Muscle of arm (tissue), 12 donors: ENCODE measurements around the gene TYRP1. TPM values are rescaled to one million over a fixed set of nuclear protein-coding genes. Genes with fewer than 3 reads are reported as not detected.

Experiments
- DNase-seq: peaks from one replicate; pipeline ENCODE4 v3.0.0-alpha.2; 2013
- polyA plus RNA-seq, 12 donors: library from polyadenylated mRNA; unstranded; fragments of 120-200 nt; gene quantifications; one replicate each; pipeline ENCODE4 v1.2.1, GENCODE V29; 2013; ENCODE audit not compliant: insufficient read length in 12 of 12

Gene TYRP1
- polyA plus RNA-seq, 12 donors = 0.19 to 70.1 (median 0.81) TPM; not detected in 2

DNA sequence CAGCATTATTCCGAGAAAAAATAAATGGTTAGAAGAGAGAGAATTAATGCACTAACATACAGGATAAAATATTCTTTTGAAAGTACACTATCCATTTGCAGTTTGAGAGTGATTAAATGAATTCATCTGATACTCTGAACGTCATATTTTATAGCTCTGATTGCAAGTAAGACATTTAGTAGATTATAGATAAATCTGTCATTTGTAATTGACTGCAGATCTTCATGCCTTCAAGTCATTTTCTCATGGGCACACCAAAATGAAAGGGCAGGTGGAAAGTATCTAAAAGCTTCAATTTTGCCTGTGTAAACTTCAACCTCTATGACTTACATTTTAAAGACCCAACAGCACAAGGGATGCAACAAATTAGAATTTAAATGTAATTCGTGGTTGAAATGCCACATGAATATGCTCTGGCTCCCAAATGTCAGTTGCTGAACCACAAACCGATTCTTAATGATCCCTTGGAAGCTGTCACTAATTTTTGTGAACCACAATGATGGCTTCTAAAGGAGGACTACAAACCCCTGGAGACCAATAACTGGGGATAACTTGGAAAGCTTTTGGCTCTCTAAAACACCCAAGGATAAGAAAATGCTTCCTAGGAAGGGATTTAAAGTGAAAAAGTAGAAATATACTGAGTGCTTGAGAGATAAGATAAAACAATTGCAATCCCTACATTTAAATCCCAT, 3.9 kb downstream of the TYRP1 start:
- DNase-seq = no peak

- DNase-seq = no peak
Observed at GRCh38 chr9:12697719-12698118, 4.5 kb downstream of the TYRP1 start.

DNA sequence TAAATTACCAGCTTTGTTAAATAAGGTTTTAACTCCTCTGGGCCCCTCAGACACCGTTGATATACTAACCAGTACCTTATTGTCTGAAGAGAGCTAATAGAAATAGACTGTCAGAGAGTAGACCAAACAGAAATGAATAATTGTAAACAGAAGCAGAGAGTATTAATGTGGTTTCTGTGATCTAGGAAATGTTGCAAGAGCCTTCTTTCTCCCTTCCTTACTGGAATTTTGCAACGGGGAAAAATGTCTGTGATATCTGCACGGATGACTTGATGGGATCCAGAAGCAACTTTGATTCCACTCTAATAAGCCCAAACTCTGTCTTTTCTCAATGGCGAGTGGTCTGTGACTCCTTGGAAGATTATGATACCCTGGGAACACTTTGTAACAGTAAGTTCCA, 5.1 kb downstream of the TYRP1 start:
- DNase-seq = no peak

DNA sequence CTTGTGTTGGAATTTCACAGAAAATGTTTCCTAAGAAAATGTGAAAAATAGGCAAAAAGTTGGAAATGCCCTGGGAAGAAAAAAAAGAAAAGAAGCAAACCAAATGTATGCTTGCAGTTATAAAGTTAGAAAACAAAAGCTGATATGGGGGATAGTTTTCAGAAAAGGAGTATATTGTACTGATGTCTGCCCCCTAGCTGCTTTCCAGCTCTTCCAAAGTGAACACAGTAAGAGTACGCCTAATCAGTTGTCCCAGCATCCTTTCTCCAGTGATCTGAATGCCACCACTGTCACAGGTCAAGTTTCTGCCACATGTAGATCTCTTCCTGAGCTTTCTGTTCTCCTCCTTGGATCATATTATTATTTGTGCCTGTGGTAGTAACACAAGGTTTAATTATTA, 5.8 kb downstream of the TYRP1 start:
- no peak for DNase-seq

- DNase-seq = no peak
Observed at GRCh38 chr9:12699529-12699928, 6.3 kb downstream of the TYRP1 start.

DNA sequence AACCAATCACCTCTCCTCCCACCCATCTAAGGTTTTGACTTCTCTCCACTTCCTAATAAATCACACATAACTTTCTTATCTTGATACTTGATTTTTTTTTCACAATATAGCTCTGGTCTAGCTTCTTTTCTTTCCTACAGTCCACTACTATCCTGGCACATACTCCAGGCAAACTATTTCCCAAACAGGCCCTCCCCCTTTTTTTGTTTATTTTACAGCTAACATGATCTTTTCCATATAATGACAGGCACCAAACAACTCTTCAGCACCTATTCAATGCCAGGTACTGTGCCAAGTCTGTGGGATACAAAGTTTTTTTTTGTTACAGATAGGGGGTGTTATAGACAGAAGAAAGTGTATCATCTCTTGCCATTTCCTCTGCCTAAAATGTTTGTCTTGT, 7.9 kb downstream of the TYRP1 start:
- no peak for DNase-seq

GRCh38 chr9:12702160-12702758, 9.1 kb downstream of the TYRP1 start:
- DNase-seq = peak; percentile 70

- DNase-seq = no peak
Observed at GRCh38 chr9:12703996-12704395, 10.8 kb downstream of the TYRP1 start.

- DNase-seq = no peak
Observed at GRCh38 chr9:12705738-12706391, 12.7 kb downstream of the TYRP1 start.

DNA sequence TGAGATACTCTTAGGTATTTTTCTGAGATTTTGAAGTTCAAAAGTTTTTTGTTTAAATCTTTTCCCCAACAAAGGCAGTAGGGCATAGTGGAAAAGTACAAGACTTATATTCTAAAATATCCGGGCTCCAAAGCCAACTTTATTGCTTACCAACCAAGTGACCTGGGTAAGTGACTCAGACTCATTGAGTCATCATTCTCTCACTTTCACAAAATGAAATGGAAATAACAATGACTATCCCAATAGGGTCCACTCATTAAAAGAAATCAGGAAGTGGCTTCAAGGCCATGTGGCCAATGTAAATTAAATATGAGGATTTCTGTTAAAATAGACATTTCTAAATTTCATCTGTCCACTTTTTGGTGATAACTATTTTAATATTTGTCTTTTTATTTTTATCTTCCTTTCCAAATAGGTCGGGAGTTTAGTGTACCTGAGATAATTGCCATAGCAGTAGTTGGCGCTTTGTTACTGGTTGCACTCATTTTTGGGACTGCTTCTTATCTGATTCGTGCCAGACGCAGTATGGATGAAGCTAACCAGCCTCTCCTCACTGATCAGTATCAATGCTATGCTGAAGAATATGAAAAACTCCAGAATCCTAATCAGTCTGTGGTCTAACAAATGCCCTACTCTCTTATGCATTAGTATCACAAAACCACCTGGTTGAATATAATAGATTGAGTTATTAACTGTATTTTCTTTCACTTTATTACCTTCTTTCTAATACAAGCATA, 15.5 kb downstream of the TYRP1 start:
- DNase-seq = no peak

DNA sequence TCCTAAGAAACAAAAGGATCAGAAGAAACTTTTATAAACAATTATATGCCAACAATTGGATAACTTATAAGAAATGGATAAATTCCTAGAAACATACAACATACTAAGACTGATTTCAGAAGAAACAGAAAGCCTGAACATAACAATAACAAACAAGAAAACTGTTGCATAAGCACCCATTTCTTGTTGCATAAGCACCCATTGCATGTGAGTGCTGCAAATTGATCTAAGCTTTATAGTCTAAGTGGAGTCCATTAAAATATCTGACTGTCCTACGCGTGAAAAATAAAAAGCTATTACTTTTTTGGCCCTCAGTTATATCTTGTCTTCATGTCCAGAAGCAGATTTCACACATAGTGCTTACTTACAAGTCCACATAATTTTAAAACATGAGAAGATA, 19.3 kb downstream of the TYRP1 start:
- DNase-seq = no peak

GRCh38 chr9:12715268-12715667, 22.1 kb downstream of the TYRP1 start:
- no peak for DNase-seq

GRCh38 chr9:12716823-12717600, 23.8 kb downstream of the TYRP1 start:
- no peak for DNase-seq

- DNase-seq = no peak
Observed at GRCh38 chr9:12717907-12718306, 24.7 kb downstream of the TYRP1 start.

- no peak for DNase-seq
Observed at GRCh38 chr9:12718482-12719026, 25.4 kb downstream of the TYRP1 start.

- DNase-seq = no peak
Observed at GRCh38 chr9:12719431-12719830, 26.2 kb downstream of the TYRP1 start.

DNA sequence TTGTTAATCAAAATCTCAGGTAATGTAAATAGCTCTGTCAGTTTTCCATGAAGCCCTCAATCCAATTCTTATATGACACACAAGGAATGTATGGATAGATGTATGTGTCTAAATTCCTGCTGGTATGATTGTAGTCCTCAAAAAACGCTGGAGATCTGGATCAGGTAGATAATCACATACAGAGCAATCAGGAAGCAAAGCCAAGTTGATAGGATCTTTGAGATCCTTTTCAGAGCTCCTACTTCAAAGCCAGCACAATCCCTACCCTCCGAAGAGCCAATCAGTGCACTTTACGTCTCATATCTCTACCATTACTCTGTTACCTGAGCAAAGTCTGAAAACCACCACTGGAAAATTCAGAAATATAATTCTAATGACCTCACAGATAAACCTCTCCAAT, 27.4 kb downstream of the TYRP1 start:
- DNase-seq = no peak

GRCh38 chr9:12722131-12722530, 28.9 kb downstream of the TYRP1 start:
- no peak for DNase-seq

DNA sequence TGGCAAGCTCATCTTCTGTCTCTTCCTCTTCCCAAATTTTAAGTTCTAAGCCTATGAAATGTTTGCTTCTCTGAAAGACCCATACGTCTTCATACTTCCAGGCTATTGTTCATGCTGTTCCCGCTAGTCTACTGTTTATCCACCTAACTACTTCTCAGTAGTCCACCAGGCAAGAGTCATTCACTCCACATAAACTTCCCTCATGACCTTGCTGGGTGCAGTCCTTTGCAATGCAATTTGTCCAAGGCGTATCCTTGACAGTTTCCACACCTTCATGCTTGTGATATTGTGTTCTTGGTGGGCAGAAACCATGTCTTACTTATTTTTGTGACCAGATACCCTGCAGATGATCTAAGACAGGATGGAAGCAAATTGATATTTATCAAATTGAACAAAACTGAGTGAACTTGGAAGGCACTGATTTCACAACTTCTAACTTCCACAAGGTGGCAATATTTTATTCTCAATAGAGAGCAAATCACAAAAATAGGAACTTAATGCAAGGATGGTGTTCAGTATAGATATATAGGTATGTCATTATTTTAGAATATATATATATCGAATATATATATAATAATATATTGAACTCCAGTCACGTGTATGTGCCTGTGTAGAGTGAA, 30.3 kb downstream of the TYRP1 start:
- DNase-seq = no peak

GRCh38 chr9:12726795-12727194, 33.6 kb downstream of the TYRP1 start:
- no peak for DNase-seq

- DNase-seq = no peak
Observed at GRCh38 chr9:12730198-12730597, 37.0 kb downstream of the TYRP1 start.
